MM.1S (cell line): ENCODE measurements around the gene MPP1.
A peak's percentile ranks its signal among the peaks of the same experiment; 100 is the strongest.

ENCODE experiments used
- DNase-seq: peaks from one replicate; pipeline ENCODE4 v3.0.0-alpha.2; 2015
- H2AFZ ChIP-seq: fragments of 300-600 bp; sonication (generic); 2 replicates; pipeline ENCODE4 v1.6.0; 2016; ENCODE audit warnings: antibody characterized with exemption, low read length
- H3F3A ChIP-seq: fragments of 300-600 bp; sonication (generic); 2 replicates; pipeline ENCODE4 v1.6.1; 2016; ENCODE audit warnings: mild to moderate bottlenecking, antibody characterized with exemption, low read length, moderate library complexity, mixed read lengths; ENCODE audit not compliant: insufficient read depth
- H3K27ac ChIP-seq: fragments of 300-600 bp; sonication (generic); 2 replicates; pipeline ENCODE4 v1.5.1; 2016; ENCODE audit warnings: mild to moderate bottlenecking, low read length
- H3K27me3 ChIP-seq: fragments of 300-600 bp; sonication (generic); replicated peaks from 2 replicates; pipeline ENCODE4 v1.6.0; 2016; ENCODE audit warnings: low read length; ENCODE audit not compliant: insufficient read depth
- H3K36me3 ChIP-seq: fragments of 300-600 bp; sonication (generic); replicated peaks from 2 replicates; pipeline ENCODE4 v1.6.1; 2016; ENCODE audit warnings: mild to moderate bottlenecking, low read length, mixed read lengths; ENCODE audit not compliant: insufficient read depth
- H3K4me1 ChIP-seq: fragments of 300-600 bp; sonication (generic); 2 replicates; pipeline ENCODE4 v1.6.1; 2016; ENCODE audit warnings: low read length, mixed read lengths
- H3K4me2 ChIP-seq: fragments of 300-600 bp; sonication (generic); 2 replicates; pipeline ENCODE4 v1.6.0; 2016; ENCODE audit warnings: low read depth, low read length
- H3K4me3 ChIP-seq: fragments of 300-600 bp; sonication (generic); 2 replicates; pipeline ENCODE4 v1.5.1; 2016; ENCODE audit warnings: low read length, mixed read lengths
- H3K79me2 ChIP-seq: fragments of 300-600 bp; sonication (generic); 2 replicates; pipeline ENCODE4 v1.6.1; 2016; ENCODE audit warnings: mixed run types, low read length, mixed read lengths
- H3K9ac ChIP-seq: fragments of 300-600 bp; sonication (generic); 2 replicates; pipeline ENCODE4 v1.6.1; 2016; ENCODE audit warnings: low read length, mixed read lengths
- H3K9me2 ChIP-seq: fragments of 300-600 bp; sonication (generic); replicated peaks from 2 replicates; pipeline ENCODE4 v1.6.1; 2016; ENCODE audit warnings: mild to moderate bottlenecking, low read length, mixed read lengths; ENCODE audit not compliant: insufficient read depth
- H3K9me3 ChIP-seq: fragments of 300-600 bp; sonication (generic); replicated peaks from 2 replicates; pipeline ENCODE4 v1.6.1; 2016; ENCODE audit warnings: mild to moderate bottlenecking, low read length, mixed read lengths; ENCODE audit not compliant: insufficient read depth
- H4K20me1 ChIP-seq: fragments of 300-600 bp; sonication (generic); 2 replicates; pipeline ENCODE4 v1.6.1; 2016; ENCODE audit warnings: mild to moderate bottlenecking, low read length, moderate library complexity, mixed read lengths; ENCODE audit not compliant: insufficient read depth
- EZH2 ChIP-seq: fragments of 300-600 bp; sonication (generic); optimal IDR thresholded peaks from 2 replicates; pipeline ENCODE3; 2017; ENCODE audit warnings: low read depth, mild to moderate bottlenecking, antibody characterized with exemption, low read length, mixed read lengths
- EZH2phosphoT487 ChIP-seq: fragments of 300-600 bp; sonication (generic); IDR thresholded peaks from 2 replicates; pipeline ENCODE4 v1.6.1; 2018; ENCODE audit warnings: antibody characterized with exemption, low read length
- TF ChIP-seq, protein P1 (sequence below): fragments of 300-600 bp; sonication (generic); IDR thresholded peaks from 2 replicates; pipeline ENCODE4 v1.5.1; 2016; ENCODE audit warnings: antibody characterized with exemption, low read length, mixed read lengths

The MPP1 gene

GRCh38 chrX:154809939-154810665 is 4.8 kb upstream of the MPP1 start:
- TF ChIP-seq, protein P1, sequence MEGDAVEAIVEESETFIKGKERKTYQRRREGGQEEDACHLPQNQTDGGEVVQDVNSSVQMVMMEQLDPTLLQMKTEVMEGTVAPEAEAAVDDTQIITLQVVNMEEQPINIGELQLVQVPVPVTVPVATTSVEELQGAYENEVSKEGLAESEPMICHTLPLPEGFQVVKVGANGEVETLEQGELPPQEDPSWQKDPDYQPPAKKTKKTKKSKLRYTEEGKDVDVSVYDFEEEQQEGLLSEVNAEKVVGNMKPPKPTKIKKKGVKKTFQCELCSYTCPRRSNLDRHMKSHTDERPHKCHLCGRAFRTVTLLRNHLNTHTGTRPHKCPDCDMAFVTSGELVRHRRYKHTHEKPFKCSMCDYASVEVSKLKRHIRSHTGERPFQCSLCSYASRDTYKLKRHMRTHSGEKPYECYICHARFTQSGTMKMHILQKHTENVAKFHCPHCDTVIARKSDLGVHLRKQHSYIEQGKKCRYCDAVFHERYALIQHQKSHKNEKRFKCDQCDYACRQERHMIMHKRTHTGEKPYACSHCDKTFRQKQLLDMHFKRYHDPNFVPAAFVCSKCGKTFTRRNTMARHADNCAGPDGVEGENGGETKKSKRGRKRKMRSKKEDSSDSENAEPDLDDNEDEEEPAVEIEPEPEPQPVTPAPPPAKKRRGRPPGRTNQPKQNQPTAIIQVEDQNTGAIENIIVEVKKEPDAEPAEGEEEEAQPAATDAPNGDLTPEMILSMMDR, result no peak
- TF ChIP-seq EZH2phosphoT487 (no peak), EZH2 (no peak)
- H3K36me3 ChIP-seq, result no peaks in the 10 kb centered on the region
- peak overlapping the region; percentile 30 for H3K4me2 ChIP-seq
- H3K9me2 ChIP-seq, result no peaks in the 10 kb centered on the region
- H2AFZ ChIP-seq, result peak overlapping the region; percentile 54; the same call in 1 of the 2 replicates
- no peak overlapping the region for H3K9ac ChIP-seq
- 0 out of 2 replicates have a peak, but pooled peaks cover 1% of the 10 kb centered on the region for H3K79me2 ChIP-seq
- peaks cover 5% of the 10 kb centered on the region; the same call in 1 of the 2 replicates for H3F3A ChIP-seq
- H3K4me3 ChIP-seq, result no peak overlapping the region
- peak; percentile 63 for DNase-seq
- H3K4me1 ChIP-seq, result peaks cover 25% of the 10 kb centered on the region
- no peaks in the 10 kb centered on the region for H3K9me3 ChIP-seq
- H4K20me1 ChIP-seq, result no peaks in the 10 kb centered on the region
- H3K27me3 ChIP-seq, result no peaks in the 10 kb centered on the region
- H3K27ac ChIP-seq, result peak overlapping the region; percentile 32; the same call in 1 of the 2 replicates

- no peak for DNase-seq
- no peaks in the 10 kb centered on the region for H3K27me3 ChIP-seq
- H3K27ac ChIP-seq, result no peak overlapping the region
- no peaks in the 10 kb centered on the region for H3K36me3 ChIP-seq
- peaks cover 14% of the 10 kb centered on the region for H3K4me1 ChIP-seq
- no peak overlapping the region for H3K4me2 ChIP-seq
- H3K79me2 ChIP-seq, result peaks cover 22% of the 10 kb centered on the region; the same call in 1 of the 2 replicates
- no peaks in the 10 kb centered on the region for H4K20me1 ChIP-seq
- no peak overlapping the region for H2AFZ ChIP-seq
- H3K4me3 ChIP-seq, result no peak overlapping the region
- peaks cover 5% of the 10 kb centered on the region; the same call in 1 of the 2 replicates for H3F3A ChIP-seq
- no peaks in the 10 kb centered on the region for H3K9me2 ChIP-seq
- no peak overlapping the region for H3K9ac ChIP-seq
- TF ChIP-seq, protein P1, result no peak
- no peak for TF ChIP-seq EZH2
- no peak for TF ChIP-seq EZH2phosphoT487
- H3K9me3 ChIP-seq, result no peaks in the 10 kb centered on the region
Observed at GRCh38 chrX:154806837-154807501, 1.7 kb upstream of the MPP1 start.

DNA sequence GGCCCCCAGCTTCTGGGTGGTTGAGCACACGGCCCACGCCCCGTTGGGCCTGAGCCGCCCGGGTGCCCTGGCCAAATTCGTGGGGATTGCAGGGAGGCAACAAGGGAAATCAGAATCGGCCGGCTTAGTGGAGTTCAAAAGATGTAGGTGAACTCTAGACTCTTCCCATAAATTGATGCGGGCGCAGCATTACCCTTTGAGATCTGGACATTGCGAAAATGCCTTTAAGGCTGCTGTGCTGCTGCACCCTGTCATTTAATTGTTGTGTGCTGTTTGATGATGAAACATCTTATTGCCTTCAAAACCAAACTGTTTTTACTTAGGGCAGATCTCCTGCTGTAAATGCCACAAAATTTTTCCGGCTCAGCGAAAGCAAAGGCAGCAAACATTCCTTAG is 409 bp upstream of the MPP1 start:
- Histone ChIP-seq H3K27ac (no peak overlapping the region), H3K9me3 (no peaks in the 10 kb centered on the region), H3K4me2 (peak overlapping the region; percentile 56), H3K9me2 (no peaks in the 10 kb centered on the region), H3K36me3 (no peaks in the 10 kb centered on the region), H3F3A (peaks cover 5% of the 10 kb centered on the region; the same call in 1 of the 2 replicates), H3K9ac (peak overlapping the region; percentile 35; the same call in 1 of the 2 replicates), H3K79me2 (peaks cover 29% of the 10 kb centered on the region; the same call in 1 of the 2 replicates), H3K4me1 (peaks cover 12% of the 10 kb centered on the region), H3K27me3 (no peaks in the 10 kb centered on the region), H3K4me3 (peak overlapping the region; percentile 81), H2AFZ (peak overlapping the region; percentile 51), H4K20me1 (no peaks in the 10 kb centered on the region)
- no peak for DNase-seq
- TF ChIP-seq, protein P1, result no peak
- TF ChIP-seq EZH2 (no peak), EZH2phosphoT487 (no peak)
